PC-3 (cell line): ENCODE data around the gene KIDINS220. TPM values are rescaled to one million over a fixed set of nuclear protein-coding genes. Genes with fewer than 3 reads are reported as not detected.

Source experiments
- ATAC-seq: fragments of 200-7000 bp; cut with Tn5 transposase; 2 replicates; pipeline ENCODE4 v1.9.1; 2020; ENCODE audit warnings: mild to moderate bottlenecking, moderate library complexity
- BruUV-seq: library from RNA; stranded (reverse); fragments of 400-500 nt; replicated peaks from 2 replicates; lab custom pipeline; 2021; lab: Mats Ljungman, UMichigan
- CTCF ChIA-PET: fragments of 300-600 bp; sonication (Branson Sonifier 250); formaldehyde crosslinking; loops from one replicate; lab custom pipeline; 2022; ENCODE audit warnings: antibody characterized with exemption; lab: Charles Lee
- POLR2A ChIA-PET: fragments of 300-600 bp; sonication (Branson Sonifier 250); formaldehyde crosslinking; loops from one replicate; lab custom pipeline; 2022; ENCODE audit warnings: antibody characterized with exemption; ENCODE audit not compliant: unreplicated experiment; lab: Charles Lee
- DNase-seq: peaks from one replicate; pipeline ENCODE4 v3.0.0-alpha.2; 2015
- H2AFZ ChIP-seq: fragments of 300-600 bp; sonication (generic); 2 replicates; pipeline ENCODE4 v1.6.0; 2016; ENCODE audit warnings: antibody characterized with exemption, low read length
- H3F3A ChIP-seq: fragments of 300-600 bp; sonication (generic); one replicate; pipeline ENCODE4 v1.6.0; 2017; ENCODE audit warnings: antibody characterized with exemption, low read length, control low read depth, mild to moderate bottlenecking; ENCODE audit not compliant: unreplicated experiment
- H3K27ac ChIP-seq: fragments of 300-600 bp; sonication (generic); 2 replicates; pipeline ENCODE4 v1.5.1; 2016; ENCODE audit warnings: mild to moderate bottlenecking, low read length
- H3K27me3 ChIP-seq: fragments of 300-600 bp; sonication (generic); 2 replicates; pipeline ENCODE4 v1.6.1; 2016; ENCODE audit warnings: low read length, mixed read lengths
- H3K36me3 ChIP-seq: fragments of 300-600 bp; sonication (generic); 2 replicates; pipeline ENCODE4 v1.6.1; 2016; ENCODE audit warnings: low read depth, mixed run types, low read length, mixed read lengths
- H3K4me1 ChIP-seq: fragments of 300-600 bp; sonication (generic); 2 replicates; pipeline ENCODE4 v1.5.1; 2016; ENCODE audit warnings: low read length; ENCODE audit not compliant: insufficient read depth
- H3K4me2 ChIP-seq: fragments of 300-600 bp; sonication (generic); 2 replicates; pipeline ENCODE4 v1.6.0; 2016; ENCODE audit warnings: low read length
- H3K4me3 ChIP-seq: fragments of 300-600 bp; sonication (generic); 2 replicates; pipeline ENCODE4 v1.5.1; 2016; ENCODE audit warnings: mild to moderate bottlenecking, low read length, mixed read lengths
- H3K79me2 ChIP-seq: fragments of 300-600 bp; sonication (generic); 2 replicates; pipeline ENCODE4 v1.6.1; 2017; ENCODE audit warnings: low read length, mixed read lengths
- H3K9ac ChIP-seq: fragments of 300-600 bp; sonication (generic); 2 replicates; pipeline ENCODE4 v1.6.0; 2016; ENCODE audit warnings: mild to moderate bottlenecking, low read length
- H3K9me2 ChIP-seq: fragments of 300-600 bp; sonication (generic); replicated peaks from 2 replicates; pipeline ENCODE4 v1.6.1; 2016; ENCODE audit warnings: mixed run types, low read length, mixed read lengths
- H3K9me3 ChIP-seq: fragments of 300-600 bp; sonication (generic); 2 replicates; pipeline ENCODE4 v1.6.1; 2016; ENCODE audit warnings: low read length, mixed read lengths
- H4K20me1 ChIP-seq: fragments of 300-600 bp; sonication (generic); 2 replicates; pipeline ENCODE4 v1.6.1; 2016; ENCODE audit warnings: low read length, mixed read lengths
- EZH2 ChIP-seq: fragments of 300-600 bp; sonication (generic); IDR thresholded peaks from one replicate; pipeline ENCODE4 v1.6.1; 2017; ENCODE audit warnings: antibody characterized with exemption, mild to moderate bottlenecking, low read length; ENCODE audit not compliant: unreplicated experiment
- EZH2phosphoT487 ChIP-seq: fragments of 300-600 bp; sonication (generic); IDR thresholded peaks from 2 replicates; pipeline ENCODE4 v1.6.1; 2018; ENCODE audit warnings: mild to moderate bottlenecking, antibody characterized with exemption, low read length, borderline replicate concordance
- intact Hi-C: fragments of 100-400 bp; cut with micrococcal nuclease; formaldehyde crosslinking; loops from 2 replicates; pipeline ENCODE4 v1.9.0; 2023
- total RNA-seq: library from RNA; depleted of rRNA; stranded (reverse); fragments of >200 nt; gene quantifications from 2 replicates; pipeline ENCODE4 v1.2.3, GENCODE V29; 2014
- TF ChIP-seq, protein P1 (sequence below): fragments of 300-600 bp; sonication (generic); conservative IDR thresholded peaks from 2 replicates; pipeline ENCODE4 v1.5.1; 2017; ENCODE audit warnings: antibody characterized with exemption, low read depth, mild to moderate bottlenecking, low read length

The KIDINS220 gene
- total RNA-seq, 1 experiment from 2014 or later: 37.6 TPM

- H3K4me3 ChIP-seq: peak overlapping the region; percentile 63
- H3K36me3 ChIP-seq: no peaks in the 10 kb centered on the region
- intact Hi-C loops: loop anchor here (2.0 kb wide), 1 partner anchor 68 kb away; no protein-coding TSS in a partner anchor
- BruUV-seq: no TSS peak
- no peaks in the 10 kb centered on the region for H3K79me2 ChIP-seq
- peak; percentile 84 for ATAC-seq
- no peak overlapping the region for H3K27ac ChIP-seq
- CTCF ChIA-PET: interaction anchor here (0.6 to 1.8 kb wide), 7 partner anchors 12 to 1576 kb away, joined by 3 to 9 read pairs (median 5); partner anchors contain the start of gene ID2
- POLR2A ChIA-PET: no interaction called here
- H3K4me2 ChIP-seq: peak overlapping the region; percentile 90
- H3K9me2 ChIP-seq: no peaks in the 10 kb centered on the region
- TF ChIP-seq, protein P1, sequence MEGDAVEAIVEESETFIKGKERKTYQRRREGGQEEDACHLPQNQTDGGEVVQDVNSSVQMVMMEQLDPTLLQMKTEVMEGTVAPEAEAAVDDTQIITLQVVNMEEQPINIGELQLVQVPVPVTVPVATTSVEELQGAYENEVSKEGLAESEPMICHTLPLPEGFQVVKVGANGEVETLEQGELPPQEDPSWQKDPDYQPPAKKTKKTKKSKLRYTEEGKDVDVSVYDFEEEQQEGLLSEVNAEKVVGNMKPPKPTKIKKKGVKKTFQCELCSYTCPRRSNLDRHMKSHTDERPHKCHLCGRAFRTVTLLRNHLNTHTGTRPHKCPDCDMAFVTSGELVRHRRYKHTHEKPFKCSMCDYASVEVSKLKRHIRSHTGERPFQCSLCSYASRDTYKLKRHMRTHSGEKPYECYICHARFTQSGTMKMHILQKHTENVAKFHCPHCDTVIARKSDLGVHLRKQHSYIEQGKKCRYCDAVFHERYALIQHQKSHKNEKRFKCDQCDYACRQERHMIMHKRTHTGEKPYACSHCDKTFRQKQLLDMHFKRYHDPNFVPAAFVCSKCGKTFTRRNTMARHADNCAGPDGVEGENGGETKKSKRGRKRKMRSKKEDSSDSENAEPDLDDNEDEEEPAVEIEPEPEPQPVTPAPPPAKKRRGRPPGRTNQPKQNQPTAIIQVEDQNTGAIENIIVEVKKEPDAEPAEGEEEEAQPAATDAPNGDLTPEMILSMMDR: peak; percentile 88
- TF ChIP-seq EZH2phosphoT487: no peak
- peak; percentile 58 for DNase-seq
- no peaks in the 10 kb centered on the region for H3K9me3 ChIP-seq
- H3K9ac ChIP-seq: no peak overlapping the region
- peak overlapping the region; percentile 83 for H2AFZ ChIP-seq
- H3K27me3 ChIP-seq: no peaks in the 10 kb centered on the region
- no peaks in the 10 kb centered on the region for H4K20me1 ChIP-seq
- H3F3A ChIP-seq: no peaks in the 10 kb centered on the region
- H3K4me1 ChIP-seq: peaks cover 23% of the 10 kb centered on the region
These were observed 144.1 kb downstream of the KIDINS220 start for GRCh38 chr2:8693157-8693821.

DNA sequence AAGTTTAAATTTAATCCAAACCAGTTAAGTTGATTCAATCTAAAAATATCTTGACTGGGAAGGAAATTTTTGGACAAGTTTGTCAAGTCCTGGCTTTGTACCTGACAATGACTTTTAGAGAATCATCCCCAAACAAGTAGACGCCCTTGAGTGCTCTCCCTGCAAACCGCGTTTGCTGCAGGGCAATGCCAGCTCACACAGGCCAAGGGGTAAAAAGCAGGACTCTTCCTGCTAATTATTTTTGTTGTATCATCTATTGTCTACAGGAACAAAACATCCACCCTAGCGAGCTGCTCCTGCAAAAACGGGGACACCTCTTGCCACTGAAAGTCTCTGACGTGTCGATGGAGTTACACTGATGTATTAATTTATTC, 144.6 kb downstream of the KIDINS220 start:
- DNase-seq (peak; percentile 36), ATAC-seq (peak; percentile 35)
- Histone ChIP-seq H3K27me3 (no peaks in the 10 kb centered on the region), H2AFZ (peak overlapping the region; percentile 83), H3K9ac (no peak overlapping the region), H3K9me3 (no peaks in the 10 kb centered on the region), H3K27ac (no peak overlapping the region), H3K4me1 (peaks cover 23% of the 10 kb centered on the region), H3K9me2 (no peaks in the 10 kb centered on the region), H3F3A (no peaks in the 10 kb centered on the region), H3K4me2 (peak overlapping the region; percentile 90), H3K36me3 (no peaks in the 10 kb centered on the region), H3K79me2 (no peaks in the 10 kb centered on the region), H3K4me3 (peak overlapping the region; percentile 63), H4K20me1 (no peaks in the 10 kb centered on the region)
- TF ChIP-seq EZH2phosphoT487: no peak
- TF ChIP-seq EZH2: no peak
- TF ChIP-seq, protein P1: no peak
- intact Hi-C loops: loop anchor here (2.0 kb wide), 1 partner anchor 68 kb away; no protein-coding TSS in a partner anchor
- no TSS peak for BruUV-seq
- CTCF ChIA-PET: interaction anchor here (0.6 to 1.8 kb wide), 6 partner anchors 11 to 1576 kb away, joined by 3 to 9 read pairs (median 5); partner anchors contain the start of gene ID2
- POLR2A ChIA-PET: no interaction called here

GRCh38 chr2:8691859-8692437, 145.5 kb downstream of the KIDINS220 start:
- TF ChIP-seq EZH2phosphoT487 (no peak), EZH2 (no peak)
- TF ChIP-seq, protein P1: no peak
- ATAC-seq (no peak), DNase-seq (no peak)
- ChIA-PET CTCF (no interaction called here), POLR2A (no interaction called here)
- intact Hi-C loops: loop anchor here (2.0 kb wide), 1 partner anchor 69 kb away; no protein-coding TSS in a partner anchor
- Histone ChIP-seq H3K9me3 (no peaks in the 10 kb centered on the region), H3K27ac (no peak overlapping the region), H4K20me1 (no peaks in the 10 kb centered on the region), H3K4me2 (no peak overlapping the region), H3K4me1 (peaks cover 23% of the 10 kb centered on the region), H3K27me3 (no peaks in the 10 kb centered on the region), H2AFZ (no peak overlapping the region), H3K9me2 (no peaks in the 10 kb centered on the region), H3K79me2 (no peaks in the 10 kb centered on the region), H3F3A (no peaks in the 10 kb centered on the region), H3K36me3 (no peaks in the 10 kb centered on the region), H3K9ac (no peak overlapping the region), H3K4me3 (no peak overlapping the region)
- no TSS peak for BruUV-seq
